Activated T-helper 1 cell treated with anti-CD3 and anti-CD28 coated beads, Interleukin-12 subunit alpha, Interleukin-12 subunit beta, Interleukin-2, Interleukin-4 antibody, amounts not matched to agents 30 ng/mL and 10 ng/mL and 1 ng/mL, durations not matched to agents 14 hours and 24 hours and 36 hours (primary cell): ENCODE measurements around the gene CIAO3. TPM values are rescaled to one million over a fixed set of nuclear protein-coding genes. Genes with fewer than 3 reads are reported as not detected.
"Not testable (repeated sequence)": the region's sequence is repeated elsewhere in the genome, so short reads cannot be mapped to it uniquely, and the experiment has no call there.

Source experiments
- DNase-seq: peaks from one replicate; pipeline ENCODE4 v3.0.0; 2021; ENCODE audit warnings: low spot score
- H3K27ac Mint-ChIP-seq: one replicate; pipeline ENCODE4 v1.8.0; 2021; ENCODE audit warnings: mild to moderate bottlenecking, mixed read lengths
- H3K27me3 Mint-ChIP-seq: one replicate; pipeline ENCODE4 v1.8.0; 2022; ENCODE audit warnings: mild to moderate bottlenecking, moderate library complexity, mixed read lengths; ENCODE audit not compliant: insufficient read depth
- H3K36me3 Mint-ChIP-seq: one replicate; pipeline ENCODE4 v1.8.0; 2021; ENCODE audit warnings: low read depth, mixed read lengths
- H3K4me1 Mint-ChIP-seq: one replicate; pipeline ENCODE4 v1.8.0; 2021; ENCODE audit warnings: low read depth, mixed read lengths
- H3K4me3 Mint-ChIP-seq: one replicate; pipeline ENCODE4 v1.8.0; 2021; ENCODE audit warnings: mild to moderate bottlenecking, moderate library complexity, mixed read lengths
- H3K9me3 Mint-ChIP-seq: one replicate; pipeline ENCODE4 v1.8.0; 2021; ENCODE audit warnings: mixed read lengths
- intact Hi-C: fragments of 100-400 bp; cut with micrococcal nuclease; formaldehyde crosslinking; loops from one replicate; pipeline ENCODE4 v1.15.1; 2024
- total RNA-seq: library from RNA; stranded (reverse); gene quantifications from 2 replicates; pipeline ENCODE4 v1.2.3, GENCODE V29; 2022

Gene CIAO3
- total RNA-seq, 1 donor from 2014 or later, result 43.1 TPM

GRCh38 chr16:718389-718788 is 22.4 kb downstream of the CIAO3 start:
- H3K4me1 Mint-ChIP-seq, result no peaks in the 10 kb centered on the region
- H3K36me3 Mint-ChIP-seq, result no peaks in the 10 kb centered on the region
- peaks cover 16% of the 10 kb centered on the region for H3K27me3 Mint-ChIP-seq
- H3K4me3 Mint-ChIP-seq, result no peak overlapping the region
- intact Hi-C loops, result no loop called here
- no peak for DNase-seq
- no peak overlapping the region for H3K27ac Mint-ChIP-seq
- H3K9me3 Mint-ChIP-seq, result no peaks in the 10 kb centered on the region

GRCh38 chr16:717450-718245 is 23.1 kb downstream of the CIAO3 start:
- peaks cover 19% of the 10 kb centered on the region for H3K27me3 Mint-ChIP-seq
- H3K4me1 Mint-ChIP-seq, result no peaks in the 10 kb centered on the region
- H3K27ac Mint-ChIP-seq, result no peak overlapping the region
- H3K4me3 Mint-ChIP-seq, result no peak overlapping the region
- no peaks in the 10 kb centered on the region for H3K9me3 Mint-ChIP-seq
- H3K36me3 Mint-ChIP-seq, result no peaks in the 10 kb centered on the region
- intact Hi-C loops, result no loop called here
- DNase-seq, result no peak

GRCh38 chr16:716768-717325 is 23.9 kb downstream of the CIAO3 start:
- intact Hi-C loops, result no loop called here
- no peak overlapping the region for H3K27ac Mint-ChIP-seq
- H3K36me3 Mint-ChIP-seq, result no peaks in the 10 kb centered on the region
- H3K27me3 Mint-ChIP-seq, result peaks cover 19% of the 10 kb centered on the region
- H3K4me3 Mint-ChIP-seq, result no peak overlapping the region
- H3K9me3 Mint-ChIP-seq, result no peaks in the 10 kb centered on the region
- H3K4me1 Mint-ChIP-seq, result no peaks in the 10 kb centered on the region
- DNase-seq, result no peak

GRCh38 chr16:716200-716568 is 24.6 kb downstream of the CIAO3 start:
- Mint-ChIP-seq H3K4me3 (peak overlapping the region; percentile 60), H3K4me1 (no peaks in the 10 kb centered on the region), H3K27me3 (peaks cover 19% of the 10 kb centered on the region), H3K27ac (peak overlapping the region; percentile 61), H3K36me3 (no peaks in the 10 kb centered on the region), H3K9me3 (no peaks in the 10 kb centered on the region)
- intact Hi-C loops, result no loop called here
- no peak for DNase-seq

- no peaks in the 10 kb centered on the region for H3K4me1 Mint-ChIP-seq
- no peak overlapping the region for H3K27ac Mint-ChIP-seq
- intact Hi-C loops, result loop anchor here (1.0 to 2.0 kb wide), 2 partner anchors 25 to 35 kb away; partner anchors contain the start of genes STUB1 and WDR24
- H3K9me3 Mint-ChIP-seq, result no peaks in the 10 kb centered on the region
- H3K4me3 Mint-ChIP-seq, result peak overlapping the region; percentile 60
- H3K36me3 Mint-ChIP-seq, result no peaks in the 10 kb centered on the region
- no peak for DNase-seq
- H3K27me3 Mint-ChIP-seq, result peaks cover 19% of the 10 kb centered on the region
Measured at GRCh38 chr16:715477-716199, 25.2 kb downstream of the CIAO3 start.

GRCh38 chr16:714558-715476 is 26.0 kb downstream of the CIAO3 start, which contains the start of gene METRN:
METRN (plus strand) TSS chr16:715118; CDS start chr16:715290, 172 bp downstream.
- Mint-ChIP-seq H3K4me1 (no peaks in the 10 kb centered on the region), H3K27me3 (peaks cover 19% of the 10 kb centered on the region), H3K27ac (no peak within 1 kb of the TSS), H3K9me3 (no peaks in the 10 kb centered on the region), H3K36me3 (no peaks in the 10 kb centered on the region), H3K4me3 (peak within 1 kb of the TSS; percentile 60)
- DNase-seq, result peak; percentile 88
- intact Hi-C loops, result loop anchor here (1.0 to 5.0 kb wide), 4 partner anchors 24 to 92 kb away; partner anchors contain the start of genes CHTF18, RPUSD1, STUB1 and WDR24

GRCh38 chr16:714079-714478 is 26.7 kb downstream of the CIAO3 start:
- H3K4me1 Mint-ChIP-seq, result no peaks in the 10 kb centered on the region
- H3K4me3 Mint-ChIP-seq, result no peak overlapping the region
- no peaks in the 10 kb centered on the region for H3K9me3 Mint-ChIP-seq
- intact Hi-C loops, result loop anchor here (1.0 to 5.0 kb wide), 3 partner anchors 23 to 93 kb away; partner anchors contain the start of genes CHTF18, RPUSD1 and WDR24
- H3K27ac Mint-ChIP-seq, result no peak overlapping the region
- DNase-seq, result no peak
- no peaks in the 10 kb centered on the region for H3K36me3 Mint-ChIP-seq
- peaks cover 20% of the 10 kb centered on the region for H3K27me3 Mint-ChIP-seq

- H3K4me1 Mint-ChIP-seq, H3K36me3 Mint-ChIP-seq, H3K4me3 Mint-ChIP-seq, DNase-seq, H3K9me3 Mint-ChIP-seq: not testable (repeated sequence)
- intact Hi-C loops, result loop anchor here (5.0 kb wide), 1 partner anchor 95 kb away; no protein-coding TSS in a partner anchor
- Mint-ChIP-seq H3K27ac (peak overlapping the region; percentile 0), H3K27me3 (peaks cover 27% of the 10 kb centered on the region)
Measured at GRCh38 chr16:712740-713250, 28.0 kb downstream of the CIAO3 start.

GRCh38 chr16:711548-712320 is 29.1 kb downstream of the CIAO3 start:
- Mint-ChIP-seq H3K9me3 (no peaks in the 10 kb centered on the region), H3K4me3 (no peak overlapping the region), H3K36me3 (no peaks in the 10 kb centered on the region), H3K4me1 (no peaks in the 10 kb centered on the region), H3K27me3 (peaks cover 35% of the 10 kb centered on the region), H3K27ac (no peak overlapping the region)
- peak; percentile 67 for DNase-seq
- intact Hi-C loops, result loop anchor here (1.0 to 5.0 kb wide), 3 partner anchors 74 to 391 kb away; no protein-coding TSS in a partner anchor

- Mint-ChIP-seq H3K4me3 (no peak overlapping the region), H3K27ac (no peak overlapping the region), H3K27me3 (peaks cover 41% of the 10 kb centered on the region), H3K36me3 (no peaks in the 10 kb centered on the region), H3K9me3 (no peaks in the 10 kb centered on the region), H3K4me1 (no peaks in the 10 kb centered on the region)
- intact Hi-C loops, result loop anchor here (1.0 to 5.0 kb wide), 3 partner anchors 74 to 392 kb away; no protein-coding TSS in a partner anchor
- DNase-seq, result no peak
Measured at GRCh38 chr16:711084-711483, 29.7 kb downstream of the CIAO3 start.

- Mint-ChIP-seq H3K36me3 (no peaks in the 10 kb centered on the region), H3K27ac (no peak overlapping the region), H3K4me3 (no peak overlapping the region), H3K27me3 (peaks cover 41% of the 10 kb centered on the region), H3K4me1 (no peaks in the 10 kb centered on the region), H3K9me3 (no peaks in the 10 kb centered on the region)
- no peak for DNase-seq
- intact Hi-C loops, result loop anchor here (1.0 to 5.0 kb wide), 3 partner anchors 75 to 392 kb away; no protein-coding TSS in a partner anchor
Measured at GRCh38 chr16:710500-711075, 30.2 kb downstream of the CIAO3 start.
